K562 (cell line): ENCODE data around the gene CCR6. TPM values are rescaled to one million over a fixed set of nuclear protein-coding genes. Genes with fewer than 3 reads are reported as not detected.

Experiments
- ATAC-seq: fragments of 200-7000 bp; cut with Tn5 transposase; 3 replicates; pipeline ENCODE4 v1.9.1; 2020; ENCODE audit warnings: moderate library complexity
- BruUV-seq: library from RNA; stranded (reverse); fragments of 400-500 nt; replicated peaks from 2 replicates; lab custom pipeline; 2021; lab: Mats Ljungman, UMichigan
- CTCF ChIA-PET: fragments of 300-600 bp; formaldehyde crosslinking; extraction: SDS; loops from one replicate; lab custom pipeline; 2021; ENCODE audit warnings: low intra/inter-chr PET ratio; lab: Yijun Ruan, JAX
- POLR2A ChIA-PET: fragments of 300-600, 350-650 bp; sonication (Branson Sonifier 250); formaldehyde crosslinking; extraction: SDS; loops from one replicate; lab custom pipeline; 2021; ENCODE audit warnings: antibody characterized with exemption, inconsistent platforms; lab: Yijun Ruan, JAX
- DNase-seq, 4 experiments: peaks; one replicate each; pipeline versions ENCODE4 v3.0.0 to v3.0.0-alpha.2; 2011 to 2018; ENCODE audit warnings: low spot score in 3 of 4, mixed read lengths in 3 of 4; ENCODE audit errors: extremely low read depth in 1 of 4
- FAIRE-seq: peaks from 2 replicates; lab custom pipeline; 2011; peaks lifted over from hg19 to GRCh38; lab: Jason Lieb, UNC
- H2AFZ ChIP-seq: 2 replicates; pipeline ENCODE4 v1.6.0; 2011; ENCODE audit warnings: low read depth, low read length, control low read depth, inconsistent platforms
- H3K27ac ChIP-seq: fragments of 200-600 bp; 3 replicates; pipeline ENCODE4 v1.8.0; 2011; ENCODE audit warnings: low read depth, mild to moderate bottlenecking, control low read depth, inconsistent platforms, low read length, moderate library complexity, mixed read lengths; ENCODE audit errors: extremely low read depth
- H3K27me3 ChIP-seq, 2 experiments: fragments of 300-600 bp in 1 of 2; 2 replicates in 1 of 2; 3 replicates in 1 of 2; pipeline versions ENCODE4 v1.6.0 to v1.8.0; 2011; ENCODE audit warnings: inconsistent platforms in 2 of 2, low read length in 2 of 2, mild to moderate bottlenecking in 1 of 2, mixed read lengths in 1 of 2, moderate library complexity in 1 of 2; ENCODE audit not compliant: control insufficient read depth in 2 of 2, insufficient read depth in 2 of 2
- H3K36me3 ChIP-seq: fragments of 300-600 bp; 3 replicates; pipeline ENCODE4 v1.8.0; 2011; ENCODE audit warnings: mild to moderate bottlenecking, low read length, inconsistent platforms; ENCODE audit not compliant: control insufficient read depth, insufficient read depth
- H3K4me1 ChIP-seq, 2 experiments: fragments of 200-600 bp in 1 of 2; replicated peaks in 1 of 2; 2 replicates in 1 of 2; 3 replicates in 1 of 2; pipeline versions ENCODE4 v1.5.1 to v1.8.0; 2011; ENCODE audit warnings: inconsistent platforms in 2 of 2, low read length in 2 of 2, mild to moderate bottlenecking in 1 of 2, mixed read lengths in 1 of 2, moderate library complexity in 1 of 2; ENCODE audit not compliant: control insufficient read depth in 2 of 2, insufficient read depth in 2 of 2
- H3K4me2 ChIP-seq: 2 replicates; pipeline ENCODE4 v1.6.1; 2011; ENCODE audit warnings: low read length, control low read depth, inconsistent platforms, mixed read lengths; ENCODE audit not compliant: insufficient read depth
- H3K4me3 ChIP-seq: fragments of 200-600 bp; sonication (generic), shearing (Covaris generic); 2 replicates; pipeline ENCODE4 v1.5.1; 2016; ENCODE audit warnings: control low read depth, inconsistent platforms
- H3K79me2 ChIP-seq: fragments of 200-600 bp; 3 replicates; pipeline ENCODE4 v1.8.0; 2011; ENCODE audit warnings: low read length, inconsistent platforms; ENCODE audit not compliant: control insufficient read depth, insufficient read depth
- H3K9ac ChIP-seq, 2 experiments: 2 replicates each; pipeline versions ENCODE4 v1.6.0 to v1.6.1; 2011; ENCODE audit warnings: low read depth in 2 of 2, low read length in 2 of 2, control low read depth in 1 of 2, inconsistent platforms in 1 of 2, mild to moderate bottlenecking in 1 of 2, mixed read lengths in 1 of 2; ENCODE audit not compliant: insufficient read depth in 1 of 2
- H3K9me1 ChIP-seq: one replicate; pipeline ENCODE4 v1.6.0; 2011; ENCODE audit warnings: inconsistent platforms, mild to moderate bottlenecking, low read length, moderate library complexity; ENCODE audit not compliant: control insufficient read depth, insufficient read depth
- H3K9me3 ChIP-seq: replicated peaks from 2 replicates; pipeline ENCODE4 v1.5.1; 2011; ENCODE audit warnings: low read depth, low read length, inconsistent platforms; ENCODE audit not compliant: control insufficient read depth, insufficient read depth
- H4K20me1 ChIP-seq: replicated peaks from 2 replicates; pipeline ENCODE4 v1.6.1; 2011; ENCODE audit warnings: low read length, inconsistent platforms, mixed read lengths; ENCODE audit not compliant: control insufficient read depth, insufficient read depth
- PHF20 ChIP-seq: fragments of 450-650 bp; IDR thresholded peaks from 2 replicates; pipeline ENCODE4 v1.6.1; 2018; ENCODE audit not compliant: partially characterized antibody
- WGBS: fragments of 100-300 bp; shearing (Covaris generic); methylation state at CpG from one replicate; pipeline ENCODE4 v1.1.6; 2016; ENCODE audit warnings: low coverage, mixed read lengths; ENCODE audit not compliant: insufficient coverage; ENCODE audit errors: missing lambda C conversion rate; 5-methylcytosine and 5-hydroxymethylcytosine counted together
- in situ Hi-C: fragments of 300-500 bp; cut with MboI; formaldehyde crosslinking; loops from 4 replicates; pipeline ENCODE4 v1.15.0; 2018; ENCODE audit warnings: inconsistent platforms, mixed read lengths
- intact Hi-C: fragments of 100-400 bp; cut with micrococcal nuclease; formaldehyde crosslinking; loops from 2 replicates; pipeline ENCODE4 v1.14.2; 2022
- polyA plus RNA-seq, 8 experiments: library from polyadenylated mRNA; depleted of rRNA in 4 of 8; stranded (reverse) in 5 of 8; unstranded in 3 of 8; fragments of >200 nt; fragmentation: Nextera tagmentation in 2 of 8; fragmentation: Illumina TruSeq in 1 of 8; extraction: Ambion mirVana in 2 of 8; extraction: Trizol in 1 of 8; gene quantifications; 2 replicates each; pipeline versions ENCODE4 v1.2.1 to v1.2.3, GENCODE V29; 2011 to 2014; ENCODE audit warnings: inconsistent platforms in 1 of 8, missing spikeins in 1 of 8
- total RNA-seq, 7 experiments: library from RNA; depleted of rRNA in 6 of 7; stranded (reverse); fragments of >200 nt in 6 of 7; fragmentation: Illumina TruSeq in 2 of 7; extraction: Trizol in 2 of 7; gene quantifications; 2 replicates each; pipeline versions ENCODE4 v1.2.1 to v1.2.3, GENCODE V29; 2011 to 2021; ENCODE audit warnings: low replicate concordance in 1 of 7
- TF ChIP-seq, protein P1 (sequence below), 3 experiments: IDR thresholded peaks in 2 of 3; conservative IDR thresholded peaks in 1 of 3; 2 replicates each; pipeline ENCODE4 v1.5.1; 2011 to 2012; ENCODE audit warnings: low read length in 3 of 3, mild to moderate bottlenecking in 3 of 3, control low read depth in 2 of 3, improper control_type of control experiment in 1 of 3, inconsistent platforms in 1 of 3, low read depth in 1 of 3, mixed read lengths in 1 of 3, moderate library complexity in 1 of 3; ENCODE audit not compliant: insufficient read depth in 2 of 3

CCR6 gene
- total and polyA plus RNA-seq, 9 of the 15 experiments (the other 6 are each of a cell fraction or from before 2014, with no cell fraction given): not detected

GRCh38 chr6:167115054-167115453 lies 7.8 kb upstream of the CCR6 start:
- 12% methylated on average over 10 of the region's 10 CpGs for WGBS
- TF ChIP-seq, protein P1, sequence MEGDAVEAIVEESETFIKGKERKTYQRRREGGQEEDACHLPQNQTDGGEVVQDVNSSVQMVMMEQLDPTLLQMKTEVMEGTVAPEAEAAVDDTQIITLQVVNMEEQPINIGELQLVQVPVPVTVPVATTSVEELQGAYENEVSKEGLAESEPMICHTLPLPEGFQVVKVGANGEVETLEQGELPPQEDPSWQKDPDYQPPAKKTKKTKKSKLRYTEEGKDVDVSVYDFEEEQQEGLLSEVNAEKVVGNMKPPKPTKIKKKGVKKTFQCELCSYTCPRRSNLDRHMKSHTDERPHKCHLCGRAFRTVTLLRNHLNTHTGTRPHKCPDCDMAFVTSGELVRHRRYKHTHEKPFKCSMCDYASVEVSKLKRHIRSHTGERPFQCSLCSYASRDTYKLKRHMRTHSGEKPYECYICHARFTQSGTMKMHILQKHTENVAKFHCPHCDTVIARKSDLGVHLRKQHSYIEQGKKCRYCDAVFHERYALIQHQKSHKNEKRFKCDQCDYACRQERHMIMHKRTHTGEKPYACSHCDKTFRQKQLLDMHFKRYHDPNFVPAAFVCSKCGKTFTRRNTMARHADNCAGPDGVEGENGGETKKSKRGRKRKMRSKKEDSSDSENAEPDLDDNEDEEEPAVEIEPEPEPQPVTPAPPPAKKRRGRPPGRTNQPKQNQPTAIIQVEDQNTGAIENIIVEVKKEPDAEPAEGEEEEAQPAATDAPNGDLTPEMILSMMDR (IDR thresholded peaks at IDR 0.05 in 2 of 3, conservative IDR thresholded peaks at IDR 0.05 in 1 of 3; ENCODE audit: insufficient read depth in 2 of 3, low read depth in 1 of 3, low read length in 3 of 3): 0 out of 6 replicates have a peak, but pooled peaks of 1 of the 3 experiments have one; percentile 10
- no peak for TF ChIP-seq PHF20
- TF ChIP-seq, all 486 proteins: peak for 1
- H3K36me3 ChIP-seq: no peaks in the 10 kb centered on the region
- H3K79me2 ChIP-seq: no peaks in the 10 kb centered on the region
- BruUV-seq: no TSS peak
- DNase-seq: no peak
- H4K20me1 ChIP-seq: no peaks in the 10 kb centered on the region; the same call in 1 of the 2 replicates
- peaks cover 2% of the 10 kb centered on the region; the same call in 1 of the 2 replicates for H3K9me3 ChIP-seq
- no peak for ATAC-seq
- H3K27me3 ChIP-seq: peaks cover 25 to 61% of the 10 kb centered on the region in 2 experiments
- ChIA-PET POLR2A (no interaction called here), CTCF (no interaction called here)
- FAIRE-seq: no peak
- no peak overlapping the region for H3K27ac ChIP-seq
- no peak overlapping the region for H3K4me2 ChIP-seq
- H3K9me1 ChIP-seq: no peaks in the 10 kb centered on the region
- no peak overlapping the region for H2AFZ ChIP-seq
- intact Hi-C loops (no loop called here), in situ Hi-C loops (no loop called here)
- H3K4me3 ChIP-seq: no peak overlapping the region
- H3K4me1 ChIP-seq: no peaks in the 10 kb centered on the region
- H3K9ac ChIP-seq: no peak overlapping the region
